Fibroblast of villous mesenchyme (primary cell): Measurements from ENCODE around the gene MTFP1. TPM values are rescaled to one million over a fixed set of nuclear protein-coding genes. Genes with fewer than 3 reads are reported as not detected.

Experiments
- DNase-seq: peaks from one replicate; pipeline ENCODE4 v3.0.0-alpha.2; 2010; ENCODE audit warnings: low read depth
- H3K4me3 ChIP-seq: 2 replicates; pipeline ENCODE4 v1.5.1; 2011; ENCODE audit warnings: low read depth, mild to moderate bottlenecking, low read length
- total RNA-seq: library from RNA; depleted of rRNA; stranded (reverse); fragments of >200 nt; gene quantifications from 2 replicates; pipeline ENCODE4 v1.2.3, GENCODE V29; 2012
- TF ChIP-seq, protein P1 (sequence below): IDR thresholded peaks from 2 replicates; pipeline ENCODE4 v1.5.1; 2012; ENCODE audit warnings: low read depth, mild to moderate bottlenecking, low read length; ENCODE audit not compliant: insufficient read depth

The MTFP1 gene
- total RNA-seq, 1 donor = 10.8 TPM

DNA sequence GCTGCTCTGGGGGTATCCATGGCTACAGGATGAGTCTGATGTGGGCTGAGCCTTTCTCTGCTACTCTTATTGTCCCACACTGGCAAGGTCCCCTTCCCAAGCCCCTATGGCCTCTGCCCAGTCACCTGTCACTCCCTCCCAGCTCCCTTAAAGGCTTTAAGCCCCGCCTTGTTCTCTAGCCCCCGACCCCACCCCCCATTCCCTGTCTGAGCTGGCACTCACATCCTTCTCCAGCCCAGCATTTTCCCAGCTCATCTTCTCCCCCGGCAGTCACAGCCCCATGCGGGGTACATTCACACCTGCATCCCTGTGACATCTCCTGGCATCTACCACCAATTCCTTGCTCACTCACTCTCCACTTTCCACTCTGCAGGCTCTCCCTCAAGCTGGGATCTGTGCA, 4.3 kb downstream of the MTFP1 start:
- DNase-seq = no peak
- TF ChIP-seq, protein P1, sequence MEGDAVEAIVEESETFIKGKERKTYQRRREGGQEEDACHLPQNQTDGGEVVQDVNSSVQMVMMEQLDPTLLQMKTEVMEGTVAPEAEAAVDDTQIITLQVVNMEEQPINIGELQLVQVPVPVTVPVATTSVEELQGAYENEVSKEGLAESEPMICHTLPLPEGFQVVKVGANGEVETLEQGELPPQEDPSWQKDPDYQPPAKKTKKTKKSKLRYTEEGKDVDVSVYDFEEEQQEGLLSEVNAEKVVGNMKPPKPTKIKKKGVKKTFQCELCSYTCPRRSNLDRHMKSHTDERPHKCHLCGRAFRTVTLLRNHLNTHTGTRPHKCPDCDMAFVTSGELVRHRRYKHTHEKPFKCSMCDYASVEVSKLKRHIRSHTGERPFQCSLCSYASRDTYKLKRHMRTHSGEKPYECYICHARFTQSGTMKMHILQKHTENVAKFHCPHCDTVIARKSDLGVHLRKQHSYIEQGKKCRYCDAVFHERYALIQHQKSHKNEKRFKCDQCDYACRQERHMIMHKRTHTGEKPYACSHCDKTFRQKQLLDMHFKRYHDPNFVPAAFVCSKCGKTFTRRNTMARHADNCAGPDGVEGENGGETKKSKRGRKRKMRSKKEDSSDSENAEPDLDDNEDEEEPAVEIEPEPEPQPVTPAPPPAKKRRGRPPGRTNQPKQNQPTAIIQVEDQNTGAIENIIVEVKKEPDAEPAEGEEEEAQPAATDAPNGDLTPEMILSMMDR = no peak
- no peak overlapping the region for H3K4me3 ChIP-seq

DNA sequence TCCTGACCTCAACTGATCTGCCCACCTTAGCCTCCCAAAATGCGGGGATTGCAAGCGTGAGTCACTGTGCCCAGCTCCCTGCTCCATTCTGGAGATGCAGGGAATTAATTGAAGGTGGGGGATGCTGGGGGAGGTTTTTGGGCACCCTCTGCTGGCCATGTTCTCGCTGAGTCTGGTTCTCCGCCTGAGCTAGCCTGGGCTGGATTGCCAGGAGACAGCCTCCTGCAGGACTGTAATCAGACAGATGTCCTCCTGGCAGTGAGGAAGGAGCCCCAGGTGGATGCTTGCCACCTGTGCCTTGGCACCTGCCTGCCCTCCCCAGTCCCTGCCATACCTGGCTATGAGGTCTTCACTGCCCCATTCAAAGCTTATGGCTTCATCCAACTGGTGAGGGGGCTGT, 5.4 kb downstream of the MTFP1 start:
- H3K4me3 ChIP-seq = no peak overlapping the region
- TF ChIP-seq, protein P1 = no peak

DNA sequence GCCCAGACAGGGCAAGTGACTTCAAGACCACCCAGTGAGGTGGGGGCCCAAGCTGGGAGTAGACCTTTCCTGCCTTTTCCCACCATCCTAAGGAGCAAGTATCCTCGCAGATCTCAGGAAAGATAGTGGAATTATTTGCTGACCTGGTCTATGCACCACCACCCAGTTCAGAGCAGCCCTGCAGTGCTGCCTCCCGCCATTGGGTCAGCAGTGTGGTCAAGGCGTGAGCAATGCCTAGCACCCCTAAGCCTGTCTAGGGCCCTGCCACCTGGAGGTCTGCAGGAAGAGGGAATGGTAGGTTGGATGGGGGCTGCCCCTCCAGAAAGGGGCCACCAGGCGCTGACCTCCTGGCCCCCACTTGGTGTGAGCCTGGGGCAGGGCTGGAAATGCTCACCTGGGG, 6.5 kb downstream of the MTFP1 start:
- TF ChIP-seq, protein P1 = no peak
- DNase-seq = no peak
- H3K4me3 ChIP-seq = no peak overlapping the region

More for the DNA sequence above, 5.4 kb downstream of the MTFP1 start:
- DNase-seq = no peak

DNA sequence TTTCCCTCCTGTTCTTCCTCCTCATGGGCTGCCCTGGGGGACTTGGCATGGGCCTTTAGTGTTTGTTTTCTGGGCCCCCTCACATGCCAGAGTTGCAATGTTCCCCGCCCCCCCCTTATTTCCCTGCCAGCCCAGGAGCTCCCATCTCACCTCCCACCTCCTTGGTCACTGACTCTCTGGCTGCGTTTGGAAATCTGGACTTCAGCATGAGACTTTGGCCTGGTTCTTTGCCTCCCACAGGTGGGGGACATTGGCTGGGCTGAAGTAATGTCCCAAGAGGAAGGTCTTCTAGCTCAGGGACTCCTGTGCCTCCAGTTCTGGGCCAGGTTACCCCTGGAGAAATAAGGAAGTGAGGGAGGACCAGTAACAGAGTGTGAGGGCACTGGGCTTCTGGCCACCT, 7.0 kb downstream of the MTFP1 start:
- TF ChIP-seq, protein P1 = no peak
- no peak overlapping the region for H3K4me3 ChIP-seq
- no peak for DNase-seq

DNA sequence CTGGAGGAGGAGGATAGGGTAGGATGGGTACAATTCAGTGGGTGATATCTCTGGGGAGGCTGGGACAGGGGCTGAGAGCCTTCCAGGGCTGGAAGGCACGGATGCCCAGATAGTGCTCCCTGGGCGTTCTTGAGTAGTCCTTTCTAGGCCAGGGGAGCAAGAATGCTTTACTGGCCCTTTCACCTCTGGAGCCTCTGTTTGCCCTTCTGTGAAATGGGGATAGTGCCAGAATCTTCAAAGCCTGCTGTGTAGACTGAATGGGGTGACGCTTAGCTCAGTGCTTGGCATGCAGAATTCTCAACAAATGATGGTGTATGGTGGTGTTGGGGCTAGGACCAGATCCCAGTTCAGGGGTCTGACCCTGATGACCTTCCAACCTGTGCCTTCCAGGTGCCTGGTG, 7.7 kb downstream of the MTFP1 start:
- no peak overlapping the region for H3K4me3 ChIP-seq
- no peak for DNase-seq
- TF ChIP-seq, protein P1 = no peak

DNA sequence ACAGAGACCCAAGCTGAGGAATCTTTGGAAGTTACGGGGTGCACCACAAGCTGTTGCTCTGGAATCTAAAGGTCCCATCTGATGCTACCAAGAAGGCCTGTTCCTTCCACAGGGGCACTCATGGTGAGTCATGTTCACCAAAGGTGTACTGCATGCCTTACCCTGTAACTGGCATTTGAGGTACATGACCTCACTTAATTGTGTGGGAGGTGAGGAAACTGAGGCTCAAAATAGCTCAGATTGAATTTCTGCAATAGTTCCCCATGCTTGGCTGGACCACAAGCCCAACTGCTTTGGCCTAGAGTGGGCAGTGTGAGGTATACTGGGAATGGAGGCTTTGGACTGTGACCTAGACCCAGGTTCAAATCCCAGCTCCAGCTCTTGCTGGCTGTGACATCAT, 8.2 kb downstream of the MTFP1 start:
- TF ChIP-seq, protein P1 = no peak
- DNase-seq = no peak

DNA sequence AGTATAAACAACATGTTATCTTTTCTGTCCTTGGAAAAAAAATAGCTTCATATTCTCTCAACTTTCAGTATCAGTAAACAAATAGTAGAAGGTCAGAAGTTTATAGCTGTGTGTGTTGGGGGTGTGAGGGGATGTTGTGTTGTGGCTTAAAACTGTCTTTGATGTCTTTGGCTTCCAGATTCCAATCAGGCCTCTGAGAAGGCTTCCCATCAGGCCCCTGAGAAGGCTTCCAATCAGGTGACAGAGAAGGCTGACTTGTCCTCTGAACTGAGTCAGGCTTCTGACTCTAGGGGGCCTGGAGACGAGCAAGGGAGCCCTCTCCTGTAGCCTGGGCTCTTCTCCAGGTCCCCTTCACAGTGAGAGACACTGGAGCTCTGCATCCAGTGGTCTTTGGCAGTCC, 9.3 kb downstream of the MTFP1 start:
- no peak for DNase-seq
- TF ChIP-seq, protein P1 = no peak
- no peak overlapping the region for H3K4me3 ChIP-seq

More for the DNA sequence above, 8.2 kb downstream of the MTFP1 start:
- H3K4me3 ChIP-seq = no peak overlapping the region
